ENCODE results near the gene GOLGA1. TPM values are rescaled to one million over a fixed set of nuclear protein-coding genes. Genes with fewer than 3 reads are reported as not detected.

Gene GOLGA1
- total RNA-seq, 2 experiments from 2014 or later = 20.9 to 21.6 TPM

DNA sequence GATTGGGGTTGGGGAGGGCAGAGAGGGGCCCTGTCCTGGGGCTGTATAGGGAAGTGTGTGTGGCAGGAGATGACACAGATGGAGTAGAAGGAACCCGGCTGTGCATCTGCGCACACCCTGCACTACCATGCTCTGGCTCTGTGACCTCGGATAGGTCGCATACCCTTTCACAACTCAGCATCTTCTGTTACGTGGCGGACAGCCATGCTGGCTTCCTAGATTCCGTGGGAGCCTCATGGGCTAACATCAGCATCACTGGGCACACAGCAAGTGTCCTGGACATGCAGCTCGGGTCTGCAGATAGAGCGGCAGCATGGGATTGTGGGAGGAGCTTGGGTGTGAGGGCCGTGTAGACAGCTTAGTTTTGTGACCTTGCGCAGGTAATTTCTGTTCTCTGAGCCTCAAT lies 69.7 kb downstream of the GOLGA1 start:
- intact Hi-C loops (cut with micrococcal nuclease) = loop anchor here (10.0 kb wide), 1 partner anchor 274 kb away; the partner anchor contains the start of gene SCAI
- TF ChIP-seq, protein P1, sequence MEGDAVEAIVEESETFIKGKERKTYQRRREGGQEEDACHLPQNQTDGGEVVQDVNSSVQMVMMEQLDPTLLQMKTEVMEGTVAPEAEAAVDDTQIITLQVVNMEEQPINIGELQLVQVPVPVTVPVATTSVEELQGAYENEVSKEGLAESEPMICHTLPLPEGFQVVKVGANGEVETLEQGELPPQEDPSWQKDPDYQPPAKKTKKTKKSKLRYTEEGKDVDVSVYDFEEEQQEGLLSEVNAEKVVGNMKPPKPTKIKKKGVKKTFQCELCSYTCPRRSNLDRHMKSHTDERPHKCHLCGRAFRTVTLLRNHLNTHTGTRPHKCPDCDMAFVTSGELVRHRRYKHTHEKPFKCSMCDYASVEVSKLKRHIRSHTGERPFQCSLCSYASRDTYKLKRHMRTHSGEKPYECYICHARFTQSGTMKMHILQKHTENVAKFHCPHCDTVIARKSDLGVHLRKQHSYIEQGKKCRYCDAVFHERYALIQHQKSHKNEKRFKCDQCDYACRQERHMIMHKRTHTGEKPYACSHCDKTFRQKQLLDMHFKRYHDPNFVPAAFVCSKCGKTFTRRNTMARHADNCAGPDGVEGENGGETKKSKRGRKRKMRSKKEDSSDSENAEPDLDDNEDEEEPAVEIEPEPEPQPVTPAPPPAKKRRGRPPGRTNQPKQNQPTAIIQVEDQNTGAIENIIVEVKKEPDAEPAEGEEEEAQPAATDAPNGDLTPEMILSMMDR (IDR thresholded peaks at IDR 0.05) = no peak
- no peak for ATAC-seq
- Mint-ChIP-seq H3K4me3 (peak overlapping the region; percentile 94), H3K36me3 (ENCODE audit: low read depth) (peaks cover 67% of the 10 kb centered on the region), H3K9me3 (no peaks in the 10 kb centered on the region), H3K27me3 (no peaks in the 10 kb centered on the region), H3K27ac (peak overlapping the region; percentile 99), H3K4me1 (ENCODE audit: low read depth) (peaks cover 55% of the 10 kb centered on the region)
- DNase-seq = no peak
- ChIA-PET POLR2A (interaction anchor here (0.6 to 14.9 kb wide), 11 partner anchors 9 to 370 kb away, joined by 3 to 280 read pairs (median 5); partner anchors contain the start of genes ARPC5L, HSPA5, NR6A1 and RPL35), CTCF (interaction anchor here (0.9 to 3.7 kb wide), 6 partner anchors 9 to 99 kb away, joined by 3 to 18 read pairs (median 7); partner anchors contain the start of genes ARPC5L, NR6A1, RPL35 and WDR38)

DNA sequence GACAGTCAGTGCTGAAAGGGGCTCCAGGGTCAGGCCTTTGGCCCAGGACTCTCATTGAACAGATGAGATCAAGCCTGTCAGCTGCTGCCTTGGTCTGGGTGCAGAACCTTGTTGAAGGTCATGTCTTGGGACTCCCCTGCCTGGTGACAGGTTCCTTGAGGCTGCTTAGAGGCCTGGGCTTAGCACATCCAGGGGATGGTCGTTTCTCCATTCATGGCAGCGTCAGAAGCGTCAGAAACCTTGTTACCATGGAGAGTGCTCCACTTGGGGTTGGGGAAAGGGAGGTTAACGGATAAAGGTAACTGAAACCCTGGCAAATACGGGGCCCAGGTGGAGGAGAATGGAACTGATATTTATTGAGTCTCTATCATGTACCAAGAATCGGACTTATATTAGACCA lies 70.2 kb downstream of the GOLGA1 start:
- DNase-seq (peak; percentile 42), ATAC-seq (no peak)
- TF ChIP-seq, protein P1 (IDR thresholded peaks at IDR 0.05) = no peak
- Mint-ChIP-seq H3K9me3 (no peaks in the 10 kb centered on the region), H3K27ac (peak overlapping the region; percentile 99), H3K36me3 (ENCODE audit: low read depth) (peaks cover 64% of the 10 kb centered on the region), H3K4me1 (ENCODE audit: low read depth) (peaks cover 55% of the 10 kb centered on the region), H3K4me3 (peak overlapping the region; percentile 94), H3K27me3 (no peaks in the 10 kb centered on the region)
- CTCF ChIA-PET = interaction anchor here (0.9 to 3.7 kb wide), 6 partner anchors 9 to 322 kb away, joined by 3 to 18 read pairs (median 5); partner anchors contain the start of genes ARPC5L, RPL35 and WDR38
- intact Hi-C loops (cut with micrococcal nuclease) = loop anchor here (10.0 kb wide), 1 partner anchor 274 kb away; the partner anchor contains the start of gene SCAI
- POLR2A ChIA-PET = interaction anchor here (0.6 to 14.9 kb wide), 14 partner anchors 8 to 370 kb away, joined by 3 to 280 read pairs (median 6); partner anchors contain the start of genes ARPC5L, GOLGA1, HSPA5 and NR6A1

DNA sequence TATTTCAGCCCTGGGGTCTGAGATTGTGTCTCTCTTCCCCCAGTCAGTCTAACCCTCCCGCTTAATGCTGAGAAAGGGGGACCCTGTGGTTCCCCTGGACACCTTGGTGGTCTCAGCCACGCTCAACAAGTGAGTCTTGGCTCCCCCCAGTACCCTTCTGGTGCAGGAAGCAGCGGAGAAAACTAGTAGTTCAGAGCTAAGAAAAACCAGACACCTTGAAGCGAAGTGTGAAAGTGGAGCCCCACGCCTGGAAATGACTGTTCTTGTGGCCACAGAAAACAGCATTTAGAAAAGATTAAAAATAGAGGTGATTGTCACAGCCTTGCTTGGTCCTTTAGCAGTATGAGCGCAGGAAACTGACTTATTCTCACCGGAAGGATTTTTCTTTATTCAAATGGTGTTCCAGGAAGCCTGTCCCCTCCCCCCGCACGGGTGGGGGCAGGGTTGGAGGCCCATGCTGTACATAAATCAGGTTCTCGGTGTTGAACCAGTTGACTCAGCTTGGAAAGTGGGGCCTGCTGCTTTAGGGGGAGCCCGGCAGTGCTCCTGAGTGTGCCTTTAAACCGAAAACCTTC lies 70.8 kb downstream of the GOLGA1 start:
- Mint-ChIP-seq H3K27ac (peak overlapping the region; percentile 99), H3K4me3 (peak overlapping the region; percentile 94), H3K36me3 (ENCODE audit: low read depth) (peaks cover 60% of the 10 kb centered on the region), H3K9me3 (no peaks in the 10 kb centered on the region), H3K4me1 (ENCODE audit: low read depth) (peaks cover 55% of the 10 kb centered on the region), H3K27me3 (no peaks in the 10 kb centered on the region)
- POLR2A ChIA-PET = interaction anchor here (0.6 to 14.9 kb wide), 16 partner anchors 9 to 373 kb away, joined by 3 to 280 read pairs (median 5); partner anchors contain the start of genes ARPC5L, GOLGA1, HSPA5 and NR6A1
- peak; percentile 73 for ATAC-seq
- intact Hi-C loops (cut with micrococcal nuclease) = loop anchor here (10.0 kb wide), 1 partner anchor 275 kb away; the partner anchor contains the start of gene SCAI
- peak; percentile 98 for DNase-seq
- TF ChIP-seq, protein P1 (IDR thresholded peaks at IDR 0.05) = no peak
- CTCF ChIA-PET = interaction anchor here (0.6 to 3.7 kb wide), 7 partner anchors 8 to 322 kb away, joined by 3 to 18 read pairs (median 5); partner anchors contain the start of genes ARPC5L, RPL35 and WDR38

DNA sequence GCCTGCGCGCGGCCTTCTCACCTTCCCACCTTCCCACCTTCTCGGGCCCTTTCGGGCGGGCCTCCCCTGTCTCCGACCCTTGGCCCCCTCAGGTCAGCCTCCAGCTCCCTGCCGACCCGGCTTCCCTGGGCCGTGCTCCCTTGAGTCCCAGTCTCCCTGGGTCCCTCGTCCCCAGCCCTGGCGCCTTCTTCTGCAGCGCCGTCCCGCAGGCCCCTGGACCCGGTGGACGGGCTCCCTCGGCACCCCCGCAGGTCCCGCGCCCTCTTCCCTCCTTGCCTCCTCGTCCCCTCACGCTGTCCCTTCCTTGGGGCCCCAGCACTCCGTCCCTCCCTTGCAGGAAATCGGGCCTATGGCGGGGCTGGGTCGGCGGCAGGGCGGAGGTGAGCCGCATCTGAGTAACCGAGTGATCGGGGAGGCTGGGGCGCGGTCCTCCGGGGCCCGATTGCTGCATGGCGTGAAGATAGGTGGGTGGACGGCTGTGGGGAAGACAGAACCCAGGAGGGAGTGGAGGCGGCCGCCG lies 71.4 kb downstream of the GOLGA1 start:
- H3K27me3 Mint-ChIP-seq = no peaks in the 10 kb centered on the region

More for the DNA sequence above, 71.4 kb downstream of the GOLGA1 start:
- H3K4me3 Mint-ChIP-seq = peak overlapping the region; percentile 94
- TF ChIP-seq, protein P1 (IDR thresholded peaks at IDR 0.05) = no peak
- intact Hi-C loops (cut with micrococcal nuclease) = no loop called here
- no peaks in the 10 kb centered on the region for H3K9me3 Mint-ChIP-seq
- ChIA-PET CTCF (interaction anchor here (0.8 to 3.7 kb wide), 6 partner anchors 12 to 323 kb away, joined by 4 to 18 read pairs (median 4); partner anchors contain the start of gene WDR38), POLR2A (interaction anchor here (0.6 to 14.9 kb wide), 16 partner anchors 9 to 373 kb away, joined by 3 to 280 read pairs (median 4); partner anchors contain the start of genes ARPC5L, GOLGA1, HSPA5 and NR6A1)
- ATAC-seq = peak; percentile 17
- H3K4me1 Mint-ChIP-seq (ENCODE audit: low read depth) = peaks cover 50% of the 10 kb centered on the region
- DNase-seq = no peak
- H3K36me3 Mint-ChIP-seq (ENCODE audit: low read depth) = peaks cover 55% of the 10 kb centered on the region
- peak overlapping the region; percentile 99 for H3K27ac Mint-ChIP-seq

Measured in activated CD8-positive, alpha-beta T cell treated with anti-CD3 and anti-CD28 coated beads for 36 hours (primary cell).